HG03520 (cell line): ENCODE measurements around the gene CCNY.

Experiments used
- ATAC-seq: cut with Tn5 transposase; IDR thresholded peaks from one replicate; pipeline ENCODE4 v1.9.1; 2021; ENCODE audit warnings: mild to moderate bottlenecking, moderate library complexity; ENCODE audit not compliant: unreplicated experiment

The CCNY gene

DNA sequence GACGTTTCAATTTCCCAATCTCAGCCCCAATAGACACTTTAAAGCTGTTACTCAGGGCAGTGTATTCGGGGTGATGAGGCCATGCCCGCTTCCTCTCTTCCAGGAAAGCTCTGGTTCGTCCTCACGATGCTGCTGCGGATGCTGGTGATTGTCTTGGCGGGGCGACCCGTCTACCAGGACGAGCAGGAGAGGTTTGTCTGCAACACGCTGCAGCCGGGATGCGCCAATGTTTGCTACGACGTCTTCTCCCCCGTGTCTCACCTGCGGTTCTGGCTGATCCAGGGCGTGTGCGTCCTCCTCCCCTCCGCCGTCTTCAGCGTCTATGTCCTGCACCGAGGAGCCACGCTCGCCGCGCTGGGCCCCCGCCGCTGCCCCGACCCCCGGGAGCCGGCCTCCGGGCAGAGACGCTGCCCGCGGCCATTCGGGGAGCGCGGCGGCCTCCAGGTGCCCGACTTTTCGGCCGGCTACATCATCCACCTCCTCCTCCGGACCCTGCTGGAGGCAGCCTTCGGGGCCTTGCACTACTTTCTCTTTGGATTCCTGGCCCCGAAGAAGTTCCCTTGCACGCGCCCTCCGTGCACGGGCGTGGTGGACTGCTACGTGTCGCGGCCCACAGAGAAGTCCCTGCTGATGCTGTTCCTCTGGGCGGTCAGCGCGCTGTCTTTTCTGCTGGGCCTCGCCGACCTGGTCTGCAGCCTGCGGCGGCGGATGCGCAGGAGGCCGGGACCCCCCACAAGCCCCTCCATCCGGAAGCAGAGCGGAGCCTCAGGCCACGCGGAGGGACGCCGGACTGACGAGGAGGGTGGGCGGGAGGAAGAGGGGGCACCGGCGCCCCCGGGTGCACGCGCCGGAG lies 271.4 kb downstream of the CCNY start:
- ATAC-seq, result no peak

DNA sequence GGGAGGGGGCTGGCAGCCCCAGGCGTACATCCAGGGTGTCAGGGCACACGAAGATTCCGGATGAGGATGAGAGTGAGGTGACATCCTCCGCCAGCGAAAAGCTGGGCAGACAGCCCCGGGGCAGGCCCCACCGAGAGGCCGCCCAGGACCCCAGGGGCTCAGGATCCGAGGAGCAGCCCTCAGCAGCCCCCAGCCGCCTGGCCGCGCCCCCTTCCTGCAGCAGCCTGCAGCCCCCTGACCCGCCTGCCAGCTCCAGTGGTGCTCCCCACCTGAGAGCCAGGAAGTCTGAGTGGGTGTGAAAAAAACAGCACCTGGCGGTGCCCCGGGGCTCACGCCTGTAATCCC lies 272.0 kb downstream of the CCNY start:
- no peak for ATAC-seq

DNA sequence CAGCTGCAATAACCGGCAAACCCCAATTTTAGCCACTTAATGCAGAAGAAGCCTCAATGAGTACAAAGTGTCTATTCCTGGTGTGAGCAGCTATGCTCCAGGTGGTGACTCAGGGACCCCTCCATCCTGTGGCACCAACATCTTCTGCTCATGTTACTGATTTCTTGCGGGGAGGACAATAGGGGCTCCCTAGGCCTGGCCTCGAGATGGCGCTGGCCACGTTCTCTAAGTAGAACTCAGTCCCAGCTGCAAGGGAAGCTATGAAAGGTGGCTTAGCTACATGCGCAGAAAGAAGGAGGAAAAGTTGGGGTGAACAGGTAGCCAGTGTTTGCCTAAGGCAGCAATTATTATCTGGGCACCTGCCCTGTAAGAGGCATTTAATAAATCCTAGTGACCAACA lies 275.4 kb downstream of the CCNY start:
- ATAC-seq, result no peak

DNA sequence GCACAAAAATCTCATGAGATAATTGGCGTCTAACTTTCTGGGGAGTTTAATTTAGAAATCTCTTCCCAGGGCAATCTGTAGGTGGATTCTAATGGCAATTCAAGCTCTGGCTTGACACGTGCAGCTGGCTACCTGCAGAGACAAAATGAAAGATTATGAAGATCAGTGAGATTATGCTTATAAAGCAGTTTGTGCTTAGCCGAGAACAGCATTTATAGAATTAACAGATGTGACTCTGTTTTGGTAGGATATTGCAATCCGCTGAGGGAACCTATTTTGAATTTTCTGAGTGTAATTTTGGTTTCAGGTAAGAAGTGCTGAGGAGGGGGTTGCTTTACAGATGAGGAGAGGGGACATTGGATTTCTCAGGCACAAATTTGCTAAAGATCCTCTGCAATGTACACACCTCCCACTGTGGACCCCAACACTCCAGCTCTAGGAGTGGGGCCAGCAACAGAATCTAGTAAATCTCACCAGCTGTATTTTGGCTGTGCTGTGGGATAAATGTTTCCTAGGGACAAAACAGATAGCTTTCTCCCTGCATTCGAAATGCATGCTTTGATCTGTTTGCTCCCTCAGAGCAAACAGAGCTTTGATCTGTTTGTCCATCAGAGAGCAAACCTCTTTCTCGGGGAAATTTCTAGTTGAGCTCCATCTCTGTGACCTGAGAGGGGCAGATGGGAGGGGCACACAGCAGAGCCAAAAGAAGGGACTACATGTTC lies 276.2 kb downstream of the CCNY start:
- no peak for ATAC-seq

DNA sequence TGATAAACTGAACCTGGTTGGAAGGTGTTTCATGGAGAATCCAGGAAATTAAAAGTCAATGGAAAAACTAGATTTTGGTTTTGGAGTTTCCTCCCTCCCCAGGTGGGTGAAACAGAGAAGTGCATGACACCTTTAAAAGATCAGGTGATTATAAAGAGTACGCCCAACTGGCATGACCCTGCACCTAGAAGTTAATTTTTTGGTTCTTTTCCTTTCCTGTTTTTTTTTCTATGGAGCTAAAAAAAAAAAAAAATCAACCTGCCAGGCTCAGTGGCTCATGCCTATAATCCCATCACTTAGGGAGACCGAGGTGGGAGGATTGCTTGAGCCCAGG lies 276.8 kb downstream of the CCNY start:
- no peak for ATAC-seq

DNA sequence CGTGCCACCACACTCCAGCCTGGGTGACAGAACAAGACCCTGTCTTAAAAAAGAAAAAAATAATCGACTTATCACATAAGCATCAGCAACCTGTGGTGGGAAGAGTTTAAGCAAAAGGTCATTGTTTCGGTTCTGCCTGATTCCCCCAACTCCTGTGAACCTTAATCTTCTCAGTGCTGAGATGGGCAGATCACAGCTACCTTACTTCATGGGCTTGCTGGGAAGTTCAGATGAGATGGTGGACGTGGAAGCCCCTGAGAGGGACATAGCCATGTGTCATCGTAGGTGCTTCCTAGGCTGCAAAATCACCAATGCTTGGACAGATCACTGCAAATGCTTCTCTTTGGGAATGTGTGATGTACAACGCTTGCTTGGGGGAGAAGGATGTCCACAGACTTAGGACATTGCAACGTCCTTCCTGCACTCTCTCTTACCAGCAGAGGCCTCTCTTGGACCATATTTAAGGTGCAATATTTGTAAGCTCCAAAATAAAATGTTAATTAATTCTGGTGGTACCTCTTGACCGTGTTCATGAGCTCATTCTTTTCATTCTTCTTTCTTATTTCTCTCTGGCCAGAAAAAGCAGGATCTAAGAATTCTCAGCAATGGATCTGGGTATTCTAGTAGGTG lies 277.4 kb downstream of the CCNY start:
- ATAC-seq, result no peak

DNA sequence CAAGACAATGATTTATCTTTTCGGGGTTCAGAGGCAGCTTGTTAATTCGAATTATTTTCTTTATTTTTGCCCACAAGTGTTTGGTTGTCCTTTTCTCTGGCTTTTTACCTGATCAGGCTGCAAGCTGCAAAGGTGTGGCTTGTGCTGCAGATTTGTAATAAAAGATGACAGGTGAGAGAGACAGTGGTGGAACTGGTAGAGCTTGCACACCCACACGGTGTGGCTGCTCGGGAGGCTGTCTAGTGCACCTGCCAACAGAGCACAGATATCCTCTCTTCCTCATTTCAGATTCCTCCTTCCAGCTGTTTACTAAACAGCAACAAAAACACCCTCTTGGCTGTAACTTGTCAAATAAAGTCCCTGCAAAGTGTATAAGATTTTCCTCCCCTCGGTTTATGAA lies 278.0 kb downstream of the CCNY start:
- no peak for ATAC-seq
